Central memory CD8-positive, alpha-beta T cell (primary cell): Measurements from ENCODE around the gene OBP2A.

ENCODE experiments used
- ATAC-seq: fragments of 150-1000 bp; cut with Tn5 transposase; replicated peaks from 2 replicates; pipeline ENCODE4 v1.10.0; 2022; ENCODE audit warnings: mild to moderate bottlenecking, moderate FRiP score, moderate number of reproducible peaks; ENCODE audit not compliant: poor library complexity, severe bottlenecking; ENCODE audit errors: extremely low read depth
- DNase-seq, 2 donors: peaks; one replicate each; pipeline ENCODE4 v3.0.0; 2021; ENCODE audit warnings: low spot score in 2 of 2
- H3K27ac Mint-ChIP-seq: one replicate; pipeline ENCODE4 v1.8.0; 2022; ENCODE audit warnings: low read depth, mild to moderate bottlenecking, moderate library complexity, mixed read lengths
- H3K27me3 Mint-ChIP-seq: one replicate; pipeline ENCODE4 v1.8.0; 2022; ENCODE audit warnings: mixed read lengths
- H3K36me3 Mint-ChIP-seq: one replicate; pipeline ENCODE4 v1.8.0; 2022; ENCODE audit warnings: mild to moderate bottlenecking, moderate library complexity, mixed read lengths; ENCODE audit not compliant: insufficient read depth
- H3K4me1 Mint-ChIP-seq: one replicate; pipeline ENCODE4 v1.8.0; 2022; ENCODE audit warnings: mixed read lengths
- H3K4me3 Mint-ChIP-seq: one replicate; pipeline ENCODE4 v1.8.0; 2022; ENCODE audit warnings: mild to moderate bottlenecking, moderate library complexity, mixed read lengths
- H3K9me3 Mint-ChIP-seq: one replicate; pipeline ENCODE4 v1.8.0; 2022; ENCODE audit warnings: mixed read lengths

The OBP2A gene

DNA sequence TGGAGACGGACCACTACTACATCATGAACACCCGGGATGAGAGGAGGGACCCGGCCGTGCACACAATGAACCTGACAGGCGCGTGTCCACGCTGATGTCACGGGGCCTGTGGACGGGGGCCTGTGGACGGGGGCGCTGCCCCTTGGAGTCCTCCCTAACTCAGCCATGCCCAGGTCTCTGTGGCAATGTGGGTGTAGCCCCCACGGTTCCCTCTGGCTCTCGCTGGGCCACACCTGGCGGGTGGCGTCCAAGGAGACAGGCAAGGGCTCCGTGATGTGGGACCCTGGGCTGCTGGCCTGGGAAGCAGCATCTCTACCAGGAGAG is 37.7 kb downstream of the OBP2A start:
- H3K27ac Mint-ChIP-seq, result no peak overlapping the region
- no peaks in the 10 kb centered on the region for H3K9me3 Mint-ChIP-seq
- ATAC-seq, result no peak
- H3K36me3 Mint-ChIP-seq, result no peaks in the 10 kb centered on the region
- DNase-seq, result no peak
- H3K27me3 Mint-ChIP-seq, result peaks cover 9% of the 10 kb centered on the region
- H3K4me1 Mint-ChIP-seq, result no peaks in the 10 kb centered on the region
- H3K4me3 Mint-ChIP-seq, result no peak overlapping the region

- H3K4me3 Mint-ChIP-seq, result no peak overlapping the region
- no peak overlapping the region for H3K27ac Mint-ChIP-seq
- no peak for DNase-seq
- peaks cover 9% of the 10 kb centered on the region for H3K27me3 Mint-ChIP-seq
- no peaks in the 10 kb centered on the region for H3K9me3 Mint-ChIP-seq
- H3K4me1 Mint-ChIP-seq, result no peaks in the 10 kb centered on the region
- H3K36me3 Mint-ChIP-seq, result no peaks in the 10 kb centered on the region
- ATAC-seq, result no peak
Observed at GRCh38 chr9:135584371-135584770, 38.4 kb downstream of the OBP2A start.

- Mint-ChIP-seq H3K4me3 (no peak overlapping the region), H3K4me1 (no peaks in the 10 kb centered on the region), H3K27me3 (peaks cover 15% of the 10 kb centered on the region), H3K27ac (no peak overlapping the region), H3K9me3 (no peaks in the 10 kb centered on the region), H3K36me3 (no peaks in the 10 kb centered on the region)
- no peak for DNase-seq
- no peak for ATAC-seq
Observed at GRCh38 chr9:135584934-135585333, 39.0 kb downstream of the OBP2A start.

- H3K27me3 Mint-ChIP-seq, result peaks cover 24% of the 10 kb centered on the region
- no peak overlapping the region for H3K4me3 Mint-ChIP-seq
- H3K27ac Mint-ChIP-seq, result no peak overlapping the region
- no peaks in the 10 kb centered on the region for H3K36me3 Mint-ChIP-seq
- ATAC-seq (no peak), DNase-seq (no peak)
- H3K4me1 Mint-ChIP-seq, result no peaks in the 10 kb centered on the region
- H3K9me3 Mint-ChIP-seq, result no peaks in the 10 kb centered on the region
Observed at GRCh38 chr9:135586601-135587109, 40.7 kb downstream of the OBP2A start.

DNA sequence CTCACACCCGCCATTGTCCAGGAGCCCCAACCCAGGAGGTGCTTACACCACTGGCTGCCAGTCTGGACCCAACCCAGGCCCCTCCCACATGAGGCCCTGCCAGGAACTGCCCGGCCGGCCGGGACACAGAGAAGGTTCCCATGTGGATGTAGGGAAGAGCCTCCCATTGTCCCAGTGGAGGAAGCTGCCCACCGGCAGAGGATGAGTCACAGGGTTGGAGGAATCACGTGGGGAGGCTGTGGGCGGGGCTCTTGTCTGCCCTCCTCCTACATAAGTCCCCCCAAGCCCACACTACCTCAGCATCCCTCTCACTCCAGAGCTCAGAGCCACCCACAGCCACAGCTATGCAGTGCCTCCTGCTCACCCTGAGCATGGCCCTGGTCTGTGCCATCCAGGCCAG is 41.7 kb downstream of the OBP2A start:
- Mint-ChIP-seq H3K27me3 (peaks cover 24% of the 10 kb centered on the region), H3K4me1 (no peaks in the 10 kb centered on the region), H3K9me3 (no peaks in the 10 kb centered on the region), H3K4me3 (no peak overlapping the region), H3K27ac (no peak overlapping the region), H3K36me3 (no peaks in the 10 kb centered on the region)
- ATAC-seq (no peak), DNase-seq (no peak)

DNA sequence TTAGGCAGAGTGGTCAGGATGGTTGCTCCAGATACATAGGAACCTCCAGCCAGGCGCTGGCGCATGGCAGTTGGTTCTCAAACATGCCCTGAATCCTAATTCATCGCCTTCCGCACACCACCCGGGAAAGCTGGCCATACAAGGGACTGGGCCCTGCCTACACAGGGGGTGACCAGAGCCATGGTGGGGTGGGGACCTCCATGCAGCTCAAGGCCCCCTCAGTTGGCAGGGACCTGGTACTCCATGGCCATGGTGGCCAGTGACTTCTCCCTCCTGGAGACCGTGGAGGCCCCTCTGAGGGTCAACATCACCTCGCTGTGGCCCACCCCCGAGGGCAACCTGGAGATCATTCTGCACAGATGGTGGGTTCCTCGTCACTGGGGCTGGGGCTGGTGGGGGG is 42.4 kb downstream of the OBP2A start:
- Mint-ChIP-seq H3K4me1 (no peaks in the 10 kb centered on the region), H3K36me3 (no peaks in the 10 kb centered on the region), H3K4me3 (no peak overlapping the region), H3K27me3 (peaks cover 24% of the 10 kb centered on the region), H3K27ac (no peak overlapping the region), H3K9me3 (no peaks in the 10 kb centered on the region)
- ATAC-seq, result no peak
- no peak for DNase-seq

DNA sequence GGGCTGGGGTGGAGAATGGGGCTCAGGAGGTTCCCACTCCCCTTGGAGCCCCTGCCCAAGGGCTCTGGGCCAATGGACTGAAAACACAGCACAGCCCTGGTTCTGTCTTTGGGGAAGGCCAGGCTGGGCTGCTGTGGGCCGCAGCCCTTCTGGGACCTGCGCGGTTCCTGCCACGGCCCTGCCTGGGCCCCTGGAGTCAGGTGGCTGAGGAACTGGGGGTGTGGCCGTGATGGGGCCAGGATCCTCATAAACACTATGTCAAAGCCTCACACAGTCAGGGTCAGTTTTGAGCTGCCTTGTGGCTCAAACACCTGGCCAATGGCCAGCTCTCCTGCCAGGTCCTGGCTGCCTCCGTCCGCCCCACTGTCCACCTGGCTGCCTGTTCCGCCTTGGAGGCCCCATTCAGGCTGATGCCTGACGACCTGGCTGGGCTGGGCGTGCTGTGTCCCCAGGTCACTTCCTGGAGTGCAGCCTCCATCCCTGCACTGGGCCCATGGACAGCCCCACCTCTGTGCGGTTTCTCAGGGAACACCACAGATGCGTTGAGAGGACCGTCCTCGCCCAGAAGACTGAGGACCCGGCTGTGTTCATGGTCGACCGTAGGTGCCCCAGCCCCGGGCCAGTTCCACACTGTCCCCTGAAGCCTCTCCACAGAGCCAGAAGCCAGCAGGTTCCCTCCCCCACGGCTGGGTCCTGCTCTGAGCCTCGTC is 43.1 kb downstream of the OBP2A start:
- DNase-seq (no peak), ATAC-seq (no peak)
- Mint-ChIP-seq H3K36me3 (no peaks in the 10 kb centered on the region), H3K9me3 (no peaks in the 10 kb centered on the region), H3K4me3 (no peak overlapping the region), H3K27me3 (peaks cover 24% of the 10 kb centered on the region), H3K27ac (no peak overlapping the region), H3K4me1 (no peaks in the 10 kb centered on the region)

DNA sequence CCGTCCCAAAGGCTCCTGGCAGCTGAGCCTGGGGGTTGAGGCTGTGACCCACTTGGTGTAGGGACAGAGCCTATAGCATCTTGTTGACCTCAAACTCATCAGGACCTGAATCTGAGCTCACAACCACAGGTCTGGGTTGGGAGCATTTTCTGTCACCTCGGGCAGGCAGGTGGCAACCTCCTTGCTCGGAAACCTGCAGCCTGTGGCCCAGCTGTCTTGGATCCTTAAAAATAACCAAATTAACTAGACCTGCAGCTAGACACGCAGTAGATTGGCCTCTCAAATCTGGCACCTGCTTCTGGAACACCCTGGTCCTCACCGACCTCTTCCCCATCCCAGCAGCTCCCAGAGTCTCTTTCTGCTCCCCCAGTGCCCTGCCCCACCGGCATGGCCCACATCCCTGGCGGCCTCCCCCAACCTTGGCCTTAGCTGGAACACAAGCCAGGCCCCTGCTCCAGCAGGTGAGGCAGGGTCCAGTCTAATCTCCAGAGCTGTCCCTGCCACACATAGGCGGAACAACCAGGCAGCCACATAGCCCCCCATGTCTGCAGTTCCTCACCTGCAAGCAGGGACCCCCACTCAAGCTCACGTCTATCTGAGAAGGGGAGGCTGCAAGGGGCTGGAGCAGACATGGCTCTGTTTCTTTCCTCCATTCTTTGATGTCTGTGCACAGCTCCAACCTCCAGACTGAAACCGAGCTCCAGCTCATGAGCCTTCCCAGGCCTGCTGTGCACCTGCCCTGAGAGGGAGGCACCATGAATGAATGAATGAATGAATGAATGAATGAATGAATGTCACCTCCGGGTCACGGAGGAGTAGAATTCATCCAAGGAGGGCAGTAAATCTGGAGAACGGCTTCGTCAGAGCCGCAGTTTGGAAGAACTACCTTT is 43.9 kb downstream of the OBP2A start:
- Mint-ChIP-seq H3K9me3 (no peaks in the 10 kb centered on the region), H3K36me3 (no peaks in the 10 kb centered on the region), H3K4me1 (no peaks in the 10 kb centered on the region), H3K4me3 (no peak overlapping the region), H3K27me3 (peaks cover 19% of the 10 kb centered on the region), H3K27ac (no peak overlapping the region)
- DNase-seq (no peak), ATAC-seq (no peak)

- H3K36me3 Mint-ChIP-seq, result no peaks in the 10 kb centered on the region
- no peak for ATAC-seq
Observed at GRCh38 chr9:135590486-135591079, 44.7 kb downstream of the OBP2A start.

DNA sequence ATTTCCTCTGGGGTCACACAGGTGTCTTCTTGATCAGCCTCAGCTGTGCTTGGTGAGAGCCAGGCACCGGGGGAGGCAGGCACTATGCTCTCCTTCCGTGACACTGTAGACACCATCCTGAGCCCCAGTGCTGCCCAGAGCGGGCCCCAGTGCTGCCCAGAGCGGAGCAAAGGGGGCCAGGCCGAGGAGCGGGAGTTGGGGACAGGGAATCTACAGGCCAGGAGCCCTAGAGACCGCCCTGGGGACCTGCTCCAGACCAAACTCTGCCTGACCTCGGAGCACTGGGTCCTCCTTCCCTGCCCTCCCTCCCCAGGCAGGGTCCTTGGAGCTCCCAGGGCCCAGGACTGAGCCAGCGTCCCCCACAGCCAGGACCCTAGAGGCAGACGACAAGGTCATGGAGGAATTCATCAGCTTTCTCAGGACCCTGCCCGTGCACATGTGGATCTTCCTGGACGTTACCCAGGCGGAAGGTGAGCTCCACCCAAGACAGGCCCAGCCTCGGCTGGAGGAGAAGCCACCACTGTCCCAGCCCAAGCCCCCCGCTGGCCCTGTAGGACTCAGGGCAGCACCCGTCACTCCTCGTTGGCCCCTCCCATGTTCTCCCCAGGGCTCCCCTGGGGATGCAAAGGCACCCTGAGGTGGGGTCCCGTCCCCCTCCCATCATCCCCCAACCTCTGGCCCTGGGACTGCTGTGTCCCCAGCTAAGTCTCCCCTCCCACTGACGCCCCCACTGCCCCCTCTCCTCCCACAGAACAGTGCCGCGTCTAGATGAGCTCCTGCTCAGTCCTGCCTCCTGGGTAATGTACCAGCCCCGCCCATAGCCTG is 45.8 kb downstream of the OBP2A start:
- Mint-ChIP-seq H3K27me3 (peaks cover 24% of the 10 kb centered on the region), H3K36me3 (no peaks in the 10 kb centered on the region), H3K4me3 (no peak overlapping the region), H3K27ac (no peak overlapping the region), H3K4me1 (no peaks in the 10 kb centered on the region), H3K9me3 (no peaks in the 10 kb centered on the region)
- DNase-seq (no peak), ATAC-seq (no peak)

More at GRCh38 chr9:135590486-135591079, 44.7 kb downstream of the OBP2A start:
- Mint-ChIP-seq H3K4me3 (no peak overlapping the region), H3K27ac (no peak overlapping the region), H3K9me3 (no peaks in the 10 kb centered on the region), H3K4me1 (no peaks in the 10 kb centered on the region), H3K27me3 (peaks cover 15% of the 10 kb centered on the region)
- DNase-seq, result no peak

- H3K27ac Mint-ChIP-seq, result no peak overlapping the region
- H3K27me3 Mint-ChIP-seq, result peaks cover 30% of the 10 kb centered on the region
- DNase-seq (no peak), ATAC-seq (no peak)
- no peaks in the 10 kb centered on the region for H3K36me3 Mint-ChIP-seq
- no peaks in the 10 kb centered on the region for H3K9me3 Mint-ChIP-seq
- no peaks in the 10 kb centered on the region for H3K4me1 Mint-ChIP-seq
- H3K4me3 Mint-ChIP-seq, result no peak overlapping the region
Observed at GRCh38 chr9:135592331-135592590, 46.3 kb downstream of the OBP2A start.

DNA sequence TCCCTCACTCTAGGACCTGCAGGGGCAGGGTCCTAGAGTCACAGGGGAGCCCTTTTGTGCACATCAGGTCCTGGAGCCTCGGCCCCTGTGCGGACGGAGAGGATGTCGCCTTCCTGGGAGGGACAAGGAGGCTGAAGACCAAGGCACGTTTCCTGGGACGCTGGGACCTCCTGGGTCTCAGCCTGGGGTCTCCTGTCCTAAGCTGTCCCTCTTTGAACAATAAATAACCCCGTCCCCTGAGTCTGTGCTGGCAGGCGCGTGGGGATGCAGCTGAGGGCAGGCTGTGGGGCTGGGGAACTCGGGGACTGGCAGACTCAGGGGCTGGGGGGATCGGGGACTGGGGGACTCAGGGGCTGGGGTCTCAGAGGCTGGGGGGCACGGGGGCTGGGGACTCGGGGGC is 46.7 kb downstream of the OBP2A start:
- no peaks in the 10 kb centered on the region for H3K4me1 Mint-ChIP-seq
- ATAC-seq, result no peak
- no peak overlapping the region for H3K4me3 Mint-ChIP-seq
- no peaks in the 10 kb centered on the region for H3K36me3 Mint-ChIP-seq
- no peak for DNase-seq
- H3K27ac Mint-ChIP-seq, result no peak overlapping the region
- no peaks in the 10 kb centered on the region for H3K9me3 Mint-ChIP-seq
- H3K27me3 Mint-ChIP-seq, result peaks cover 34% of the 10 kb centered on the region
